ENCODE results near the gene ZNF205.

The ZNF205 gene

GRCh38 chr16:3106205-3106928, 6.0 kb upstream of the ZNF205 start:
- ATAC-seq, result peak; percentile 92 to 93

- ATAC-seq, result no peak
These were observed 642 bp downstream of the ZNF205 start for GRCh38 chr16:3112881-3113574.

- no peak for ATAC-seq
These were observed 1.5 kb downstream of the ZNF205 start for GRCh38 chr16:3113765-3114479.

GRCh38 chr16:3115003-3115402, 2.6 kb downstream of the ZNF205 start:
- ATAC-seq, result no peak

GRCh38 chr16:3115561-3115960, 3.2 kb downstream of the ZNF205 start:
- no peak for ATAC-seq

GRCh38 chr16:3118204-3118790, 5.9 kb downstream of the ZNF205 start:
- ATAC-seq, result no peak

GRCh38 chr16:3118846-3119245, 6.5 kb downstream of the ZNF205 start:
- no peak for ATAC-seq

- ATAC-seq, result no peak
These were observed 6.9 kb downstream of the ZNF205 start for GRCh38 chr16:3119286-3119685.

- ATAC-seq, result no peak
These were observed 7.5 kb downstream of the ZNF205 start for GRCh38 chr16:3119701-3120408.

GRCh38 chr16:3120435-3120834, 8.0 kb downstream of the ZNF205 start:
- ATAC-seq, result no peak

GRCh38 chr16:3121851-3122467, 9.6 kb downstream of the ZNF205 start:
- ATAC-seq, result no peak

- ATAC-seq, result no peak
These were observed 10.7 kb downstream of the ZNF205 start for GRCh38 chr16:3122926-3123570.

- ATAC-seq, result peak; percentile 91 to 92
These were observed 11.8 kb downstream of the ZNF205 start for GRCh38 chr16:3123986-3124886.

GRCh38 chr16:3127745-3128144, 15.4 kb downstream of the ZNF205 start:
- ATAC-seq, result no peak

GRCh38 chr16:3129137-3130131, 17.0 kb downstream of the ZNF205 start:
- ATAC-seq, result peak; percentile 66 to 77

GRCh38 chr16:3131755-3132377, 19.5 kb downstream of the ZNF205 start:
- ATAC-seq, result no peak

GRCh38 chr16:3133844-3134243, 21.5 kb downstream of the ZNF205 start:
- no peak for ATAC-seq

GRCh38 chr16:3134338-3135125, 22.1 kb downstream of the ZNF205 start, which contains the start of gene ZNF213:
ZNF213 (plus strand) TSS chr16:3135029; CDS start chr16:3137281, 2,252 bp downstream.
- peak; percentile 98 for ATAC-seq

Measured in activated CD4-positive, CD25-positive, alpha-beta regulatory T cell treated with anti-CD3 and anti-CD28 coated beads, Interleukin-2, amount 50 U/mL, for 24 hours (primary cell).